Activated CD8-positive, alpha-beta T cell treated with anti-CD3 and anti-CD28 coated beads for 36 hours (primary cell): ENCODE data around the gene BEND6. TPM values are rescaled to one million over a fixed set of nuclear protein-coding genes. Genes with fewer than 3 reads are reported as not detected.

Experiments used
- ATAC-seq: fragments of 200-7000 bp; cut with Tn5 transposase; one replicate; pipeline ENCODE4 v1.10.0; 2021; ENCODE audit warnings: mild to moderate bottlenecking, moderate library complexity
- CTCF ChIA-PET: fragments of 350-600 bp; sonication (Branson Sonifier 250); formaldehyde crosslinking; loops from one replicate; lab custom pipeline; 2021; ENCODE audit warnings: antibody characterized with exemption; lab: Charles Lee
- POLR2A ChIA-PET: fragments of 350-600 bp; sonication (Branson Sonifier 250); formaldehyde crosslinking; loops from one replicate; lab custom pipeline; 2021; ENCODE audit warnings: antibody characterized with exemption; lab: Charles Lee
- DNase-seq: peaks from one replicate; pipeline ENCODE4 v3.0.0-alpha.2; 2020
- H3K27ac Mint-ChIP-seq: one replicate; pipeline ENCODE4 v1.8.0; 2021; ENCODE audit warnings: mild to moderate bottlenecking, mixed read lengths
- H3K27me3 Mint-ChIP-seq: one replicate; pipeline ENCODE4 v1.8.0; 2021; ENCODE audit warnings: mixed read lengths
- H3K36me3 Mint-ChIP-seq: one replicate; pipeline ENCODE4 v1.8.0; 2021; ENCODE audit warnings: low read depth, mixed read lengths
- H3K4me1 Mint-ChIP-seq: one replicate; pipeline ENCODE4 v1.8.0; 2021; ENCODE audit warnings: low read depth, mixed read lengths
- H3K4me3 Mint-ChIP-seq: one replicate; pipeline ENCODE4 v1.8.0; 2021; ENCODE audit warnings: mild to moderate bottlenecking, moderate library complexity, mixed read lengths
- H3K9me3 Mint-ChIP-seq: one replicate; pipeline ENCODE4 v1.8.0; 2021; ENCODE audit warnings: mixed read lengths
- intact Hi-C: fragments of 100-400 bp; cut with micrococcal nuclease; formaldehyde crosslinking; loops from one replicate; pipeline ENCODE4 v1.10.0; 2022
- total RNA-seq, 2 experiments: library from RNA; stranded (reverse); gene quantifications; one replicate each; pipeline ENCODE4 v1.2.3, GENCODE V29; 2021
- TF ChIP-seq, protein P1 (sequence below): fragments of 200-600 bp; IDR thresholded peaks from one replicate; pipeline ENCODE4 v1.8.0; 2022; ENCODE audit warnings: antibody characterized with exemption, mild to moderate bottlenecking

The BEND6 gene
- total RNA-seq, 2 experiments from 2014 or later: not detected

DNA sequence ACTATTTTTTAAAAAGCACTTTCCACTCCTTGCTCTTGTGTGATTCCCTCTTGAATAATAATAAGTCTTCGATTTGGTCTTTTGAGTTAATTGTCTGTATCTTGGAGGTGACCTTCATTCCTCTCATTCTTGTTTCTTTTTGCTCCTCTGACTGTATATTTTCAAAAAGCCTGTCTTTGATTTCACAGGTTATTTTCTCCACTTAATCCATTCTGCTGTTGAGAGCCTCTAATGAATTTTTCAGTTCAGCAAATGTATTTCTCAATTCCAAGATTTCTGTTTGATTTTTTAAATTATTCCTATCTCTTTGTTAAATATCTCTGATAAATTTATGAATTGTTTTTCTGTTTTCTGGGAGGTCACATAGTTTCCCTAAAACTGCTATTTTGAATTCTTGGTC lies 69.9 kb downstream of the BEND6 start:
- H3K4me3 Mint-ChIP-seq: no peak overlapping the region
- ChIA-PET CTCF (interaction anchor here (1.0 kb wide), 1 partner anchor 122 kb away, joined by 3 read pairs; no protein-coding TSS in a partner anchor), POLR2A (no interaction called here)
- no peak overlapping the region for H3K27ac Mint-ChIP-seq
- H3K36me3 Mint-ChIP-seq: peaks cover 2% of the 10 kb centered on the region
- intact Hi-C loops: no loop called here
- DNase-seq (no peak), ATAC-seq (no peak)
- no peaks in the 10 kb centered on the region for H3K4me1 Mint-ChIP-seq
- TF ChIP-seq, protein P1, sequence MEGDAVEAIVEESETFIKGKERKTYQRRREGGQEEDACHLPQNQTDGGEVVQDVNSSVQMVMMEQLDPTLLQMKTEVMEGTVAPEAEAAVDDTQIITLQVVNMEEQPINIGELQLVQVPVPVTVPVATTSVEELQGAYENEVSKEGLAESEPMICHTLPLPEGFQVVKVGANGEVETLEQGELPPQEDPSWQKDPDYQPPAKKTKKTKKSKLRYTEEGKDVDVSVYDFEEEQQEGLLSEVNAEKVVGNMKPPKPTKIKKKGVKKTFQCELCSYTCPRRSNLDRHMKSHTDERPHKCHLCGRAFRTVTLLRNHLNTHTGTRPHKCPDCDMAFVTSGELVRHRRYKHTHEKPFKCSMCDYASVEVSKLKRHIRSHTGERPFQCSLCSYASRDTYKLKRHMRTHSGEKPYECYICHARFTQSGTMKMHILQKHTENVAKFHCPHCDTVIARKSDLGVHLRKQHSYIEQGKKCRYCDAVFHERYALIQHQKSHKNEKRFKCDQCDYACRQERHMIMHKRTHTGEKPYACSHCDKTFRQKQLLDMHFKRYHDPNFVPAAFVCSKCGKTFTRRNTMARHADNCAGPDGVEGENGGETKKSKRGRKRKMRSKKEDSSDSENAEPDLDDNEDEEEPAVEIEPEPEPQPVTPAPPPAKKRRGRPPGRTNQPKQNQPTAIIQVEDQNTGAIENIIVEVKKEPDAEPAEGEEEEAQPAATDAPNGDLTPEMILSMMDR: no peak
- peaks cover 8% of the 10 kb centered on the region for H3K27me3 Mint-ChIP-seq
- H3K9me3 Mint-ChIP-seq: peaks cover 19% of the 10 kb centered on the region

DNA sequence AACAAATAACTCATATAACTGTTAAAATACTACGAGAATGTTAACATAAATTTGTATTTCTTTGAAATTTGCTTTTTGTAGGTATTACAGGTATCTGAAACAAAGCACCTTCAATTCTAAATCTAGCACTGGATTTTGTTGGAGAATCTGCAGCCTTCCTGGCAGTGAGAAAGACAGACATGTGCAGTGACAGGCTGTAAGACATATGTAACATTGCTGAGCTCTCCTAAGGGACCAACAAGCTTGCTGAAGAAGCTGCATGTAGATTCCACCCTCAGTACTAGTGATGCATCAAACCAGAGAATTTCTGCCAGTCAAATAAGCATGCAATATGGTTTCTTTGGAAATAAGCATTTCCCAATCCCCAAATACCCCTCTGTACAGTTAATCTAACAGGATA lies 71.1 kb downstream of the BEND6 start:
- DNase-seq: no peak
- Mint-ChIP-seq H3K9me3 (peaks cover 19% of the 10 kb centered on the region), H3K36me3 (peaks cover 2% of the 10 kb centered on the region), H3K27ac (no peak overlapping the region), H3K27me3 (peaks cover 8% of the 10 kb centered on the region), H3K4me1 (no peaks in the 10 kb centered on the region), H3K4me3 (no peak overlapping the region)
- CTCF ChIA-PET: interaction anchor here (1.0 kb wide), 1 partner anchor 123 kb away, joined by 3 read pairs; no protein-coding TSS in a partner anchor
- TF ChIP-seq, protein P1: no peak
- intact Hi-C loops: no loop called here
- ATAC-seq: no peak
- POLR2A ChIA-PET: no interaction called here

DNA sequence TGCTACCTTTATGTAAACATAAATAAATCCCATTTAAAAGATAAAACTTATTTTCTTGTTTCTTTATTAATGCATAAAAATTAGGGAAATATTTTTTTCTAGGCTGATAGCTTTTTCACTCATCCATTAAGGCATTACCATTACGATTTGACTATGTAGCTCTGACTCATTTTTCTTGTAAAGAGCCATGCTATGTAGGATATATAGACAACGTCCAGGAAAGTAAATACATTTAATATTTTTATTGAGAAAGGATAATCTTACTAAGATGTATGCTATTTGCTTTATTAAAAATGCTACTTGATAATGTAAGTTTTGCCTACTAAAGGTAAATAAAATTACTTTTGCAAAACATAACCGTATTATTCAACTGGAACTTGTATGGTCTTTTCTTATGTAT lies 72.4 kb downstream of the BEND6 start:
- H3K4me3 Mint-ChIP-seq: no peak overlapping the region
- H3K27ac Mint-ChIP-seq: no peak overlapping the region
- no peaks in the 10 kb centered on the region for H3K4me1 Mint-ChIP-seq
- POLR2A ChIA-PET: no interaction called here
- H3K36me3 Mint-ChIP-seq: peaks cover 2% of the 10 kb centered on the region
- CTCF ChIA-PET: no interaction called here
- TF ChIP-seq, protein P1: no peak
- peaks cover 19% of the 10 kb centered on the region for H3K9me3 Mint-ChIP-seq
- no peak for DNase-seq
- ATAC-seq: no peak
- intact Hi-C loops: no loop called here
- H3K27me3 Mint-ChIP-seq: peaks cover 12% of the 10 kb centered on the region

DNA sequence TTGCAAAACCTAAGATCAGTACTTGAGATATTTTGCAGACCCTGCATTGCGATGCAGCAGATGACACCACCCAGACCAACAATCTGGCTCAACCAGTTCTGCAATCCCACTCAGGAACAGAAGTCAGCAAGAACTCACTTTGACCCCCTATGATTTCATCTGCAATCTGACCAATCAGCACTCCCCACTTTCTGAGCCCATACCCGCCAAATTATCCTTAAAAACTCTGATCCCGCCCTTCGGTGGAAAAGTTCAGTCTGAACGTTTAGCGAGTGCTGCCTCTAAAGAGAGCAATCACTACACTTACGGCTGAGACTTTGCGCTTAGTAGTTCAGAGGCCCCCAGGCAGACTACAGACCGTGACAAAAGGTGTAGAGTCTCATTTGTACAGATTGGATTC lies 74.3 kb downstream of the BEND6 start:
- POLR2A ChIA-PET: no interaction called here
- TF ChIP-seq, protein P1: no peak
- Mint-ChIP-seq H3K4me3 (no peak overlapping the region), H3K36me3 (peaks cover 2% of the 10 kb centered on the region), H3K4me1 (no peaks in the 10 kb centered on the region), H3K27me3 (peaks cover 16% of the 10 kb centered on the region), H3K27ac (no peak overlapping the region), H3K9me3 (peaks cover 16% of the 10 kb centered on the region)
- intact Hi-C loops: no loop called here
- CTCF ChIA-PET: interaction anchor here (1.3 kb wide), 1 partner anchor 10 kb away, joined by 3 read pairs; no protein-coding TSS in a partner anchor
- no peak for DNase-seq
- ATAC-seq: no peak

DNA sequence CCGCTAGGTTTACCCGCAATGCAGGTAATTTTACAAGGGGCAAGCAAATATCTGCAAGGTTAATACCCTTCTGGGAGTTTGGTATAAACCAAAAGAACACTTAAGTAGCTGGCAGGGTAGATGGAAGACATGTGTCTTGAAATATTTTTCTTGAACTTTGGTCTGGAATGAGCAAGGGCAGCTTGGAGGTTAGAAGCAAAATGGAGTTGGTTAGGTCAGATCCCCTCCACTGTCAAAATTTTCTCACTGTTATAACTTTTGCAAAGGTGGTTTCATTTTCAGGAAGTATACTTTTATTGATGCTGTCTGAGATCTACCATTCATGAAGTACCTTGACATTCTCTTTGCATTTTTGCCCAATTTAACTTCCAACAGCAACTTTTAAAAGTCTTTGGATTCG lies 78.3 kb downstream of the BEND6 start:
- Mint-ChIP-seq H3K36me3 (no peaks in the 10 kb centered on the region), H3K27me3 (peaks cover 19% of the 10 kb centered on the region), H3K9me3 (no peaks in the 10 kb centered on the region), H3K4me3 (no peak overlapping the region), H3K4me1 (no peaks in the 10 kb centered on the region), H3K27ac (no peak overlapping the region)
- POLR2A ChIA-PET: no interaction called here
- intact Hi-C loops: no loop called here
- DNase-seq: no peak
- TF ChIP-seq, protein P1: no peak
- CTCF ChIA-PET: no interaction called here
- ATAC-seq: no peak
